Activated T-helper 9 cell treated with anti-CD3 and anti-CD28 coated beads, Interleukin-2, amount 50 U/mL, for 16 hours (primary cell): Measurements from ENCODE around the gene MAP3K8.

Experiments used
- DNase-seq: peaks from one replicate; pipeline ENCODE4 v3.0.0-alpha.2; 2020; ENCODE audit warnings: low read depth

MAP3K8 gene

GRCh38 chr10:30490289-30491000 is 56.5 kb downstream of the MAP3K8 start:
- DNase-seq = no peak

GRCh38 chr10:30491204-30491915 is 57.4 kb downstream of the MAP3K8 start:
- DNase-seq = no peak

GRCh38 chr10:30491916-30492515 is 58.0 kb downstream of the MAP3K8 start:
- no peak for DNase-seq

- no peak for DNase-seq
These were observed 59.9 kb downstream of the MAP3K8 start for GRCh38 chr10:30493609-30494530.

GRCh38 chr10:30494558-30494957 is 60.6 kb downstream of the MAP3K8 start:
- DNase-seq = no peak

GRCh38 chr10:30495687-30496086 is 61.7 kb downstream of the MAP3K8 start:
- DNase-seq = no peak

GRCh38 chr10:30499816-30500215 is 65.8 kb downstream of the MAP3K8 start:
- no peak for DNase-seq

- DNase-seq = no peak
These were observed 66.5 kb downstream of the MAP3K8 start for GRCh38 chr10:30500534-30500933.

GRCh38 chr10:30500963-30501504 is 67.0 kb downstream of the MAP3K8 start:
- DNase-seq = no peak

- no peak for DNase-seq
These were observed 68.5 kb downstream of the MAP3K8 start for GRCh38 chr10:30502266-30503060.

- DNase-seq = no peak
These were observed 69.8 kb downstream of the MAP3K8 start for GRCh38 chr10:30503700-30504266.

GRCh38 chr10:30505543-30506298 is 71.7 kb downstream of the MAP3K8 start:
- DNase-seq = no peak

GRCh38 chr10:30509508-30509907 is 75.5 kb downstream of the MAP3K8 start:
- no peak for DNase-seq

GRCh38 chr10:30510184-30510931 is 76.4 kb downstream of the MAP3K8 start:
- DNase-seq = peak; percentile 11

GRCh38 chr10:30510932-30511700 is 77.1 kb downstream of the MAP3K8 start:
- DNase-seq = no peak
